HepG2 (cell line): ENCODE data around the gene FNDC3A. TPM values are rescaled to one million over a fixed set of nuclear protein-coding genes. Genes with fewer than 3 reads are reported as not detected.

Source experiments
- ARID4A ChIP-seq: sonication (generic); formaldehyde crosslinking; IDR thresholded peaks from 2 replicates; pipeline ENCODE4 v1.5.0; 2020; ENCODE audit warnings: mild to moderate bottlenecking, missing genetic modification reagents, borderline replicate concordance
- EED ChIP-seq: sonication (generic); formaldehyde crosslinking; IDR thresholded peaks from 2 replicates; pipeline ENCODE4 v1.5.0; 2020; ENCODE audit warnings: mild to moderate bottlenecking, missing genetic modification reagents
- ELK4 ChIP-seq: sonication (generic); formaldehyde crosslinking; IDR thresholded peaks from 2 replicates; pipeline ENCODE4 v1.9.0; 2021; ENCODE audit warnings: missing genetic modification reagents, borderline replicate concordance
- GATA4 ChIP-seq: sonication (generic); IDR thresholded peaks from 2 replicates; pipeline ENCODE4 v1.6.1; 2016; ENCODE audit warnings: antibody characterized with exemption, low read depth, borderline replicate concordance
- ISX ChIP-seq: sonication (generic); formaldehyde crosslinking; conservative IDR thresholded peaks from 2 replicates; pipeline ENCODE4 v1.5.0; 2020; ENCODE audit warnings: missing genetic modification reagents
- NFE2L2 ChIP-seq: fragments of 150-350 bp; IDR thresholded peaks from 2 replicates; pipeline ENCODE4 v1.6.1; 2014; ENCODE audit warnings: low read length
- PATZ1 ChIP-seq: sonication (generic); formaldehyde crosslinking; IDR thresholded peaks from 2 replicates; pipeline ENCODE4 v1.4.0; 2020; ENCODE audit warnings: missing genetic modification reagents
- SIN3B ChIP-seq: fragments of 150-350 bp; IDR thresholded peaks from 2 replicates; pipeline ENCODE4 v1.6.1; 2014; ENCODE audit warnings: low read length
- TSC22D2 ChIP-seq: sonication (generic); formaldehyde crosslinking; IDR thresholded peaks from 2 replicates; pipeline ENCODE4 v1.5.1; 2020; ENCODE audit warnings: missing genetic modification reagents, mild to moderate bottlenecking, borderline replicate concordance
- ZHX2 ChIP-seq, 2 experiments: sonication (generic) in 1 of 2; formaldehyde crosslinking in 1 of 2; IDR thresholded peaks; 2 replicates each; pipeline versions ENCODE4 v1.6.1 to v1.9.0; 2014 to 2022; ENCODE audit warnings: antibody characterized with exemption in 1 of 2, borderline replicate concordance in 1 of 2, inconsistent platforms in 1 of 2, low read depth in 1 of 2, missing genetic modification reagents in 1 of 2
- ZNF24 ChIP-seq: fragments of 450-650 bp; IDR thresholded peaks from 2 replicates; pipeline ENCODE4 v1.6.1; 2017; ENCODE audit warnings: antibody characterized with exemption, mild to moderate bottlenecking
- ZNF496 ChIP-seq: sonication (generic); formaldehyde crosslinking; IDR thresholded peaks from 2 replicates; pipeline ENCODE4 v1.8.1; 2023; ENCODE audit warnings: mild to moderate bottlenecking, moderate library complexity, missing genetic modification reagents; ENCODE audit not compliant: insufficient replicate concordance
- ZNF512 ChIP-seq: sonication (generic); formaldehyde crosslinking; IDR thresholded peaks from 2 replicates; pipeline ENCODE4 v1.4.0; 2020; ENCODE audit warnings: mild to moderate bottlenecking, missing genetic modification reagents
- polyA plus RNA-seq, 8 experiments: library from polyadenylated mRNA; depleted of rRNA in 3 of 8; stranded (reverse) in 7 of 8; unstranded in 1 of 8; fragments of >200 nt; fragmentation: Illumina TruSeq in 4 of 8; extraction: Trizol in 4 of 8; gene quantifications; 2 replicates each; pipeline versions ENCODE4 v1.2.1 to v1.2.3, GENCODE V29; 2011 to 2016; ENCODE audit warnings: low read depth in 4 of 8, missing spikeins in 1 of 8, mixed read lengths in 1 of 8; ENCODE audit not compliant: insufficient read depth in 1 of 8
- total RNA-seq, 5 experiments: library from RNA; depleted of rRNA; stranded (reverse); fragments of >200 nt; fragmentation: Illumina TruSeq; extraction: Trizol; gene quantifications; 2 replicates each; pipeline ENCODE4 v1.2.3, GENCODE V29; 2016; ENCODE audit warnings: low read depth in 1 of 5

Gene FNDC3A
- total and polyA plus RNA-seq, 2 of the 13 experiments (the other 11 are each of a cell fraction or from before 2014, with no cell fraction given), result 36.7 to 39.3 TPM

- TF ChIP-seq ARID4A (CRISPR knock-in tag), result no peak
- no peak for TF ChIP-seq GATA4
- TF ChIP-seq ZHX2 (IDR thresholded peaks at IDR 0.05; ENCODE audit: low read depth), result no peak
- no peak for TF ChIP-seq ZHX2 (CRISPR knock-in tag; IDR thresholded peaks at IDR 0.05; ENCODE audit: borderline replicate concordance)
- no peak for TF ChIP-seq PATZ1 (CRISPR knock-in tag)
- no peak for TF ChIP-seq ZNF512 (CRISPR knock-in tag)
- no peak for TF ChIP-seq ZNF24
- no peak for TF ChIP-seq ZNF496 (CRISPR knock-in tag)
- TF ChIP-seq NFE2L2, result no peak
- no peak for TF ChIP-seq ELK4 (CRISPR knock-in tag)
- no peak for TF ChIP-seq EED
- no peak for TF ChIP-seq TSC22D2 (CRISPR knock-in tag)
- no peak for TF ChIP-seq ISX
- no peak for TF ChIP-seq SIN3B
Observed at GRCh38 chr13:49220856-49221589, 245.3 kb downstream of the FNDC3A start (continued).
